ENCODE measurements around the gene ITGA2B.
A peak's percentile ranks its signal among the peaks of the same experiment; 100 is the strongest.
"Not testable (repeated sequence)": the region's sequence is repeated elsewhere in the genome, so short reads cannot be mapped to it uniquely, and the experiment has no call there.

ITGA2B gene

DNA sequence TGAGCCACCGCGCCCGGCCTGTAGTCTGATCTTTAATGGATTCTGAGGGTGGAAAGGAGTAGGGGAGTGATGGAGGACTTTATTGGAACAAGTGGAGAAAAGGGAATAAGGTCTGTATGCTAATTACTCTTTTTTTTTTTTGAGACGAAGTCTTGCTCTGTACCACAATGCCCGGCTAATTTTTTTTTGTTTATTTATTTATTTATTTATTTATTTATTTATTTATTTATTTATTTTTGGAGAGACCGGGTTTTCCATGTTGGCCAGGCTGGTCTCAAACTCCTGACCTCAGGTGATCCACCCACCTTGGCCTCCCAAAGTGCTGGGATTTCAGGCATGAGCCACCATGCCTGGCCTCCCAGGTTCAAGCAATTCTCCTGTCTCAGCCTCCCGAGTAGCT lies 59.9 kb downstream of the ITGA2B start:
- DNase-seq, result not testable (repeated sequence)

DNA sequence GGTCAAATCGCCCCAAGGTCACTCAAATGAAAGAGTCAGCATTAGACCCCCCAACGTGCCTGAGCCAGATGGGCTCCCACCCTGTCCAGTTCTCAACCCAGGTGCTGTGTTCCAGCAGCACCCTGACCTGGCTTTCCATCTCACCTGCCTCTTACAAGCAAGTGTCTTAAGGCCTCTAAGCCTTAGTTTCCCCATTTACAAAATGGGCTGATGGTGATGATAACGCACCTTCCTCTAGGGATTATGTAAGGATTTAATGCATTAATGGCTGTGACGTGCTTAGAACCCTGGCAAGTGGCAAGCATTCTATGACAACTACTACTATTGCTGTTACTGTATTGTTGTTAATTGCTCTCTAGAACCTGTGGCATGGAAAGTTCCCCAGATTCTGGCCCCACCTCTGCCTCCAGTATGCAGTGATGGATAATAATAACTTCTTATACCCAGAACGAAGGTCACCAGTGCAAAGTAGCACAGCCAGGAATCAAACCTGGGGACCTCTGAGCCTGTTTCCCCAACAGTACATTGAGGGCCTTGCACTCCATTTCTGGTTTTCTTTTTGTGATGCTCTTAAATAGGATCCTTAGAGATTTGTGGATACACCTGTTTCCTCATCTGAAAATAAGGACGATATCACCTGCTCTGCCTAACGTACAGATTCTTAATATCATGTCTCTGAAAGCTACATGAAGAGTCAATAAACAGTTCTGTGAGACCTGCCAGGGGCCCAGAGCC lies 61.6 kb downstream of the ITGA2B start:
- DNase-seq, result no peak

DNA sequence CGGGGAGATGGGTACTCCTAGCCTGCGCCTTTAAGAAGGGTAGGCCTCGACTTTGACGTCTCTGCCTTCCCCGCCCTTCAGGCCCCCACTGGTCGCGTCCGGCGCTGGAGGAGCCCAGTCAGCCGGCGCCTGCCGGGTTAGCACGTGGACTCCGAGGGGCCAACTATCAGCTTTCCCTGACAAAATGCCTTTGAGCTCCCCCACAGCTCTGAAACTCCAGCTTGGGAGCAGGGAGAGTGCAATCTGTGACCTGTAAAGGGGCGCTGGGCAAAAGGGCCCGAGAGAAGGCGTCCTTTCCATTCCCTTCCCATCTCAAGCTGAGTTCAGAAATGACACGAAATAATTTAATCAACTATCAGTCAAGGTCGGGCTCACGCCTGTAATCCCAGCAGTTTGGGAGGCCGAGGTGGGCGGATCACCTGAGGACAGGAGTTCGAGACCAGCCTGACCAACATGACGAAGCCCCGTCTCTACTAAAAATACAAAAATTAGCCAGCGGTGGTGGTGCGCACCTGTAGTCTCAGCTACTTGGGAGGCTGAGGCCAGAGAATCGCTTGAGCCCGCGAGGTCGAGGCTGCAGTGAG lies 62.5 kb downstream of the ITGA2B start:
- DNase-seq, result peak; percentile 92

GRCh38 chr17:44324571-44325275 lies 64.7 kb downstream of the ITGA2B start, which contains the start of gene SLC25A39:
Gene SLC25A39, minus strand, starts transcription at chr17:44324823. Its CDS starts 1,261 bp downstream, at chr17:44323562.
- DNase-seq, result peak; percentile 55

DNA sequence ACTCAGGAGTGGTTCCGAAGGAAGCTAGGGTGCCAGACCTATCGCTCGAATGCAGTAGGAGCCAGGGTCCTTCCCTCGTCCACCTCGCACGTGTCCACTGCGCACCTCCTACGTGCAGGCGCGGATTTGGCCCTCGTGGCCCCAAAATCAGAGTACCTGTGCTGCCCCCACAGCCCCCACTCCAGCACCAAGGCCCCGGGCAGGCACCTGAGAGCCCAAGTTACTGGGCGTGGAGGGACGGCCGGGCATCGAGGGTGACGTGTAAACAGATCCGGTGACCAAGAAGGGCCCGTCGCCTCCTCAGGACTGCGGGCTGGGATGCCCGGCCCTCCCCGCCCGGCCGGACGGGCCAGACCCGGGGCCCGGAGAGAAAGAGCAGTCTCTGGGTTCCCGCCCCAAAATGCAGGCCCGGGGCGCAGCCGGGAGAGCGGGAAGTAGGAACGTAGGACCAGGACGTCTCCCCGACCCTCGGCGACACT lies 65.3 kb downstream of the ITGA2B start:
- DNase-seq, result no peak

DNA sequence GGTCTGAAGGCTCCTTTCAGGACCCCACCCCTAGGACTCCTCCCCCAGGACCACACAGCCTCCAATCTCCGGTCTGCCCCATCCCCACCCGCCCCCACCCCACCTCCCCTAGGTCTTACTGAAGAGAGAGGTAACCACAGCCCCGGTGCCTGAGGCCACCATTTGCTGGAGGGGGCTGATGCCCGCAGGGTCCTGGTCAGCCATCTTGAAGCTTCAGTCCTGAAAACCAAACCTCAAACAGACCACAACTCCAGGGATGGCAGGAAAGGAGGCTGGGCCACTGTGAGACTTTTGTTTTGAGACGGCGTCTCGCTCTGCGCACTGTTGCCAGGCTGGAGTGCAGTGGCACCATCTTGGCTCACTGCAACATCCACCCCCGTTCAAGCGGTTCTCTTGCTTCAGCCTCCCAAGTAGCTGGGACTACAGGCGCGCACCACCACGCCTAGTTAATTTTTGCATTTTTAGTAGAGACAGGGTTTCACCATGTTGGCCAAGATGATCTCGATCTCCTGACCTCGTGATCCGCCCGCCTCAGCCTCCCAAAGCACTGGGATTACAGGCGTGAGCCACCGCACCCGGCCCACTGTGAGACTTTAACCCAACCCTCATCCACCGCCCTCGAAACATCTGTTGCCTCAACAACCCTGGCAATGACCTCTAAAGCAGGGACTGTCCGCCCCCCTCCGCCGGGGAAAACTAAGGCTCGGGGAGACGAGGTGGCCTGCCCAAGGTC lies 65.9 kb downstream of the ITGA2B start:
- DNase-seq, result no peak

DNA sequence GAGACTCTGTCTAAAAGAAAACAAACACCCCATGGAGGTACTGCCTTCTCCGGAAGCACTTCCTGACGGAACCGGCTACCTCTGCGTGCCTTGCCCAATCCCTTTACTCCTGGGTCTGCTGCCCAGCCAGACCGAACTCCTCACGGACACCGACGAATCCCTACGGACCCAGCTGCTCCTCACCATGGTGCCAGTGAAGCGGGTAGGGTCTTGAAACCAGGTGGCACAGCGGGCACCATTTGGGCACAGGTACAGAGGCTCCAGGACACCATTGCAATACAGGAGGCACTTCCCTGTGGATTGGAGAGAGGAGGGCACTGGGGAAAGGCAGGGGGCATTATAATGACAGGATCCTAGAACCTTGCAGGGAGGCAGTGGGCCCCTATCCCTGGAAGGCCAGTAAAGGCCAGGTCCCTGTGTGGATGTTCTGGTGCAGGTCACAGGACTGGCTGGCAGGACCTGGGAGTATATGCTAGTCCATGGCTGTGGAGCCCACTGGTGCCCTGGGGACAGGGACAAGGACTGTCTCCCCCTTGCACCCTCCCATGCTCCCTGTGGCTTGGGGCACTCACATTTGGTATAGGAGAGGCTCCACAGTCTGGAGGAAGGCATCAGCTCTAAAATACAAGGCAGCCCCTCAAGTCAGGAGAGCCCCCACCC lies 67.1 kb downstream of the ITGA2B start:
- no peak for DNase-seq
